Lung (tissue), 13 donors: ENCODE results near the gene BICDL2. TPM values are rescaled to one million over a fixed set of nuclear protein-coding genes. Genes with fewer than 3 reads are reported as not detected.
A peak's percentile ranks its signal among the peaks of the same experiment; 100 is the strongest.

Source experiments
- ATAC-seq: fragments of 200-7000 bp; cut with Tn5 transposase; one replicate; pipeline ENCODE4 v1.9.1; 2020; ENCODE audit warnings: moderate number of reproducible peaks; ENCODE audit not compliant: insufficient read depth, low FRiP score
- DNase-seq, 3 donors: peaks; one replicate each; pipeline ENCODE4 v3.0.0-alpha.2; 2013 to 2017
- H3K27ac ChIP-seq, 2 donors: one replicate each; pipeline ENCODE4 v1.5.1; 2013; ENCODE audit warnings: mild to moderate bottlenecking in 2 of 2, moderate library complexity in 2 of 2, control low read depth in 1 of 2, inconsistent platforms in 1 of 2, low read depth in 1 of 2, low read length in 1 of 2
- H3K27me3 ChIP-seq, 3 donors: one replicate each; pipeline ENCODE4 v1.5.1; 2013; ENCODE audit warnings: low read length in 2 of 3; ENCODE audit not compliant: control insufficient read depth in 3 of 3, insufficient read depth in 3 of 3
- H3K36me3 ChIP-seq, 4 donors: one replicate each; pipeline ENCODE4 v1.5.1; 2013; ENCODE audit warnings: low read length in 4 of 4, mild to moderate bottlenecking in 1 of 4, moderate library complexity in 1 of 4; ENCODE audit not compliant: control insufficient read depth in 4 of 4, insufficient read depth in 4 of 4
- H3K4me1 ChIP-seq, 5 donors: one replicate each; pipeline ENCODE4 v1.5.1; 2013; ENCODE audit warnings: low read length in 5 of 5, mild to moderate bottlenecking in 2 of 5, moderate library complexity in 1 of 5; ENCODE audit not compliant: control insufficient read depth in 5 of 5, insufficient read depth in 5 of 5
- H3K4me3 ChIP-seq: one replicate; pipeline ENCODE4 v1.5.1; 2013; ENCODE audit warnings: mild to moderate bottlenecking, control low read depth, moderate library complexity
- H3K9ac ChIP-seq, 2 donors: one replicate each; pipeline ENCODE4 v1.5.1; 2013; ENCODE audit warnings: low read length in 2 of 2, control low read depth in 1 of 2; ENCODE audit not compliant: insufficient read depth in 1 of 2
- H3K9me3 ChIP-seq, 4 donors: one replicate each; pipeline ENCODE4 v1.5.1; 2013; ENCODE audit warnings: low read length in 3 of 4, mild to moderate bottlenecking in 1 of 4, moderate library complexity in 1 of 4; ENCODE audit not compliant: control insufficient read depth in 4 of 4, insufficient read depth in 3 of 4
- CTCF ChIP-seq: IDR thresholded peaks from 2 replicates; pipeline ENCODE4 v1.5.1; 2012; ENCODE audit warnings: mild to moderate bottlenecking; ENCODE audit errors: control extremely low read depth, extremely low read depth
- WGBS, 2 donors: extraction: QIAGEN DNeasy Blood & Tissue Kit; methylation state at CpG; one replicate each; pipeline ENCODE4 v1.1.7; 2013; 5-methylcytosine and 5-hydroxymethylcytosine counted together
- polyA plus RNA-seq, 2 donors: library from polyadenylated mRNA; stranded (reverse); fragments of 200-250 nt; gene quantifications; one replicate each; pipeline ENCODE4 v1.2.1, GENCODE V29; 2013
- small RNA-seq: library from RNA; depleted of rRNA; stranded (forward); fragments of <200 nt; gene quantifications from one replicate; pipeline ENCODE3, GENCODE V24; 2014; ENCODE audit warnings: low replicate concordance
- total RNA-seq, 2 donors: library from RNA; depleted of rRNA in 1 of 2; stranded (reverse); fragments of >200 nt in 1 of 2; gene quantifications; one replicate each; pipeline ENCODE4 v1.2.1, GENCODE V29; 2014 to 2021
- donor health status: control.
- donor health status: control.
- donor health status: Bipolar disorder and iron deficiency.
- donor health status: healthy.
- donor health status: DM: yes; HTN: yes; CAD: no.

BICDL2 gene
- total and polyA plus RNA-seq, 4 donors: 12.7 to 24.4 (median 16.5) TPM

GRCh38 chr16:2981177-2981898, 55.4 kb downstream of the BICDL2 start:
- Histone ChIP-seq H3K9ac (no peak overlapping the region), H3K4me3 (no peak overlapping the region), H3K9me3 (no peaks in the 10 kb centered on the region), H3K27me3 (no peaks in the 10 kb centered on the region), H3K4me1 (peaks cover 0 to 33% (median 10%) of the 10 kb centered on the region in 5 donors), H3K36me3 (no peaks in the 10 kb centered on the region), H3K27ac (no peak overlapping the region)
- no peak for DNase-seq
- no peak for TF ChIP-seq CTCF
- WGBS, 2 donors: 63 to 64% methylated on average over 33 of the region's 33 CpGs
- ATAC-seq: no peak

GRCh38 chr16:2980227-2981176, 56.2 kb downstream of the BICDL2 start, which contains the start of gene PKMYT1:
TSS of gene PKMYT1 (minus strand) at chr16:2980446. CDS start at chr16:2979657, 789 bp downstream.
- TF ChIP-seq CTCF: no peak
- H3K36me3 ChIP-seq: no peaks in the 10 kb centered on the region
- peak within 1 kb of the TSS; percentile 78 to 92 for H3K27ac ChIP-seq
- WGBS, 2 donors: 6 to 8% methylated on average over 76 to 91 of the region's 91 CpGs
- no peaks in the 10 kb centered on the region for H3K27me3 ChIP-seq
- H3K9ac ChIP-seq: peak within 1 kb of the TSS; percentile 16 to 55
- peak within 1 kb of the TSS; percentile 66 for H3K4me3 ChIP-seq
- ATAC-seq (peak; percentile 96), DNase-seq (peak; percentile 93 to 94 (median 93))
- peaks cover 0 to 30% (median 7%) of the 10 kb centered on the region in 5 donors for H3K4me1 ChIP-seq
- H3K9me3 ChIP-seq: no peaks in the 10 kb centered on the region

GRCh38 chr16:2979669-2980226, 57.0 kb downstream of the BICDL2 start:
- ATAC-seq: no peak
- no peak overlapping the region for H3K9ac ChIP-seq
- 6 to 9% methylated on average over 36 to 43 of the region's 43 CpGs for WGBS, 2 donors

More at GRCh38 chr16:2979669-2980226, 57.0 kb downstream of the BICDL2 start:
- Histone ChIP-seq H3K9me3 (no peaks in the 10 kb centered on the region), H3K4me1 (peaks cover 0 to 24% (median 7%) of the 10 kb centered on the region in 5 donors), H3K27ac (no peak overlapping the region), H3K36me3 (no peaks in the 10 kb centered on the region), H3K27me3 (no peaks in the 10 kb centered on the region), H3K4me3 (peak overlapping the region; percentile 42)
- no peak for TF ChIP-seq CTCF
- no peak for DNase-seq

Small RNA genes lying within 50 kb of the gene (small RNA-seq; reads per million reads assigned to genes)
- gene LINC00514 (not detected), gene RNU1-22P (not detected)

Other genes with a start within 250 kb of the BICDL2 start
- under 1 TPM in 1 of 2 donors, not detected in 1; 0.12 TPM for gene PRSS33, start 249.4 kb downstream of the BICDL2 start, total RNA-seq
- gene PRSS33, start 249.4 kb downstream of the BICDL2 start, polyA plus RNA-seq: under 1 TPM in 1 of 2 donors, not detected in 1; 0.08 TPM
- not detected for gene PRSS41, start 238.5 kb downstream of the BICDL2 start, total RNA-seq
- gene PRSS41, start 238.5 kb downstream of the BICDL2 start, polyA plus RNA-seq: not detected
- 1 to 10 TPM in 1 of 2 donors, not detected in 1; 7.9 TPM for gene PRSS21, start 219.7 kb downstream of the BICDL2 start, total RNA-seq
- 1 to 10 TPM in 1 of 2 donors, under 1 TPM in 1; 0.77 to 4.2 TPM for gene PRSS21, start 219.7 kb downstream of the BICDL2 start, polyA plus RNA-seq
- 1 to 10 TPM; 4.7 to 6.1 TPM for gene ZG16B, start 206.6 kb downstream of the BICDL2 start, total RNA-seq
- 1 to 10 TPM; 2.1 to 3.9 TPM for gene ZG16B, start 206.6 kb downstream of the BICDL2 start, polyA plus RNA-seq
- gene PRSS22, start 178.8 kb downstream of the BICDL2 start, total RNA-seq: 10 to 100 TPM; 11.5 to 34.1 TPM
- gene PRSS22, start 178.8 kb downstream of the BICDL2 start, polyA plus RNA-seq: 10 to 100 TPM; 27.3 to 30.1 TPM
- 10 to 100 TPM; 26.7 to 38.0 TPM for gene FLYWCH2, start 153.7 kb downstream of the BICDL2 start, total RNA-seq
- 10 to 100 TPM; 40.4 to 40.6 TPM for gene FLYWCH2, start 153.7 kb downstream of the BICDL2 start, polyA plus RNA-seq
- 10 to 100 TPM; 15.0 to 34.3 TPM for gene FLYWCH1, start 125.0 kb downstream of the BICDL2 start, total RNA-seq
- 10 to 100 TPM; 13.3 to 27.7 TPM for gene FLYWCH1, start 125.0 kb downstream of the BICDL2 start, polyA plus RNA-seq
- gene KREMEN2, start 72.7 kb downstream of the BICDL2 start, total RNA-seq: under 1 TPM in 1 of 2 donors, not detected in 1; 0.15 TPM
- under 1 TPM; 0.06 to 0.14 TPM for gene KREMEN2, start 72.7 kb downstream of the BICDL2 start, polyA plus RNA-seq
- gene PAQR4, start 67.6 kb downstream of the BICDL2 start, total RNA-seq: 10 to 100 TPM in 1 of 2 donors, 1 to 10 TPM in 1; 4.0 to 21.3 TPM
- gene PAQR4, start 67.6 kb downstream of the BICDL2 start, polyA plus RNA-seq: 10 to 100 TPM; 10.6 to 15.6 TPM
- 1 to 10 TPM; 2.9 to 5.9 TPM for gene PKMYT1, start 56.5 kb downstream of the BICDL2 start, total RNA-seq
- gene PKMYT1, start 56.5 kb downstream of the BICDL2 start, polyA plus RNA-seq: 1 to 10 TPM; 4.6 to 9.4 TPM
- 1 to 10 TPM; 1.5 to 5.3 TPM for gene CLDN9, start 24.0 kb downstream of the BICDL2 start, total RNA-seq
- gene CLDN9, start 24.0 kb downstream of the BICDL2 start, polyA plus RNA-seq: under 1 TPM; 0.91 to 0.98 TPM
- gene CLDN6, start 18.8 kb downstream of the BICDL2 start, total RNA-seq: 1 to 10 TPM in 1 of 2 donors, under 1 TPM in 1; 0.92 to 7.1 TPM
- under 1 TPM in 1 of 2 donors, not detected in 1; 0.10 TPM for gene CLDN6, start 18.8 kb downstream of the BICDL2 start, polyA plus RNA-seq
- gene TNFRSF12A, start 16.6 kb downstream of the BICDL2 start, total RNA-seq: 100 to 1,000 TPM in 1 of 2 donors, 10 to 100 TPM in 1; 19.1 to 107 TPM
- gene TNFRSF12A, start 16.6 kb downstream of the BICDL2 start, polyA plus RNA-seq: 100 to 1,000 TPM; 132 to 192 TPM
- 10 to 100 TPM; 10.9 to 51.1 TPM for gene HCFC1R1, start 13.0 kb downstream of the BICDL2 start, total RNA-seq
- gene HCFC1R1, start 13.0 kb downstream of the BICDL2 start, polyA plus RNA-seq: 100 to 1,000 TPM in 1 of 2 donors, 10 to 100 TPM in 1; 40.4 to 138 TPM
- gene THOC6, start 12.9 kb downstream of the BICDL2 start, total RNA-seq: 10 to 100 TPM; 12.7 to 39.9 TPM
- 10 to 100 TPM; 40.0 to 58.3 TPM for gene THOC6, start 12.9 kb downstream of the BICDL2 start, polyA plus RNA-seq
- 10 to 100 TPM in 1 of 2 donors, 1 to 10 TPM in 1; 4.2 to 34.9 TPM for gene MMP25, start 9.6 kb upstream of the BICDL2 start, total RNA-seq
- 10 to 100 TPM in 1 of 2 donors, 1 to 10 TPM in 1; 6.2 to 94.4 TPM for gene MMP25, start 9.6 kb upstream of the BICDL2 start, polyA plus RNA-seq
- gene IL32, start 28.7 kb upstream of the BICDL2 start, total RNA-seq: 100 to 1,000 TPM in 1 of 2 donors, 10 to 100 TPM in 1; 83.7 to 153 TPM
- 100 to 1,000 TPM; 247 to 275 TPM for gene IL32, start 28.7 kb upstream of the BICDL2 start, polyA plus RNA-seq
- under 1 TPM in 1 of 2 donors, not detected in 1; 0.21 TPM for gene ZSCAN10, start 62.4 kb upstream of the BICDL2 start, total RNA-seq
- under 1 TPM in 1 of 2 donors, not detected in 1; 0.02 TPM for gene ZSCAN10, start 62.4 kb upstream of the BICDL2 start, polyA plus RNA-seq
- gene ZNF205, start 75.6 kb upstream of the BICDL2 start, total RNA-seq: 10 to 100 TPM in 1 of 2 donors, 1 to 10 TPM in 1; 9.8 to 12.7 TPM
- 10 to 100 TPM; 10.2 to 33.0 TPM for gene ZNF205, start 75.6 kb upstream of the BICDL2 start, polyA plus RNA-seq
- gene ZNF213, start 98.1 kb upstream of the BICDL2 start, total RNA-seq: 10 to 100 TPM; 12.8 to 13.1 TPM
- 10 to 100 TPM in 1 of 2 donors, 1 to 10 TPM in 1; 7.8 to 10.3 TPM for gene ZNF213, start 98.1 kb upstream of the BICDL2 start, polyA plus RNA-seq
- gene OR1F1, start 151.3 kb upstream of the BICDL2 start, total RNA-seq: not detected
- gene OR1F1, start 151.3 kb upstream of the BICDL2 start, polyA plus RNA-seq: not detected
- gene ZNF200, start 198.2 kb upstream of the BICDL2 start, total RNA-seq: 1 to 10 TPM; 6.5 to 7.8 TPM
- 1 to 10 TPM; 4.3 to 6.4 TPM for gene ZNF200, start 198.2 kb upstream of the BICDL2 start, polyA plus RNA-seq
- 10 to 100 TPM in 1 of 2 donors, 1 to 10 TPM in 1; 4.8 to 11.3 TPM for gene MEFV, start 219.7 kb upstream of the BICDL2 start, total RNA-seq
- gene MEFV, start 219.7 kb upstream of the BICDL2 start, polyA plus RNA-seq: 10 to 100 TPM in 1 of 2 donors, 1 to 10 TPM in 1; 1.3 to 21.7 TPM
- 10 to 100 TPM; 27.3 to 48.4 TPM for gene ZNF263, start 246.5 kb upstream of the BICDL2 start, total RNA-seq
- gene ZNF263, start 246.5 kb upstream of the BICDL2 start, polyA plus RNA-seq: 10 to 100 TPM; 13.4 to 23.9 TPM